GM19193 (cell line): Measurements from ENCODE around the gene PLSCR4.

Experiments used
- POLR2A ChIP-seq: IDR thresholded peaks from 4 replicates; pipeline ENCODE4 v1.6.1; 2011; ENCODE audit not compliant: insufficient read depth, insufficient read length; ENCODE audit errors: extremely low read depth

Gene PLSCR4

GRCh38 chr3:146262371-146263110 is 11.6 kb upstream of the PLSCR4 start:
- no peak for TF ChIP-seq POLR2A

- TF ChIP-seq POLR2A: no peak
Observed at GRCh38 chr3:146259880-146260589, 9.1 kb upstream of the PLSCR4 start.

GRCh38 chr3:146256851-146257486 is 6.1 kb upstream of the PLSCR4 start:
- TF ChIP-seq POLR2A: no peak

GRCh38 chr3:146249921-146250320 is 984 bp downstream of the PLSCR4 start:
- no peak for TF ChIP-seq POLR2A

GRCh38 chr3:146247911-146248310 is 3.0 kb downstream of the PLSCR4 start:
- TF ChIP-seq POLR2A: no peak

- TF ChIP-seq POLR2A: no peak
Observed at GRCh38 chr3:146246526-146246925, 4.4 kb downstream of the PLSCR4 start.

- TF ChIP-seq POLR2A: no peak
Observed at GRCh38 chr3:146243559-146243958, 7.3 kb downstream of the PLSCR4 start.

DNA sequence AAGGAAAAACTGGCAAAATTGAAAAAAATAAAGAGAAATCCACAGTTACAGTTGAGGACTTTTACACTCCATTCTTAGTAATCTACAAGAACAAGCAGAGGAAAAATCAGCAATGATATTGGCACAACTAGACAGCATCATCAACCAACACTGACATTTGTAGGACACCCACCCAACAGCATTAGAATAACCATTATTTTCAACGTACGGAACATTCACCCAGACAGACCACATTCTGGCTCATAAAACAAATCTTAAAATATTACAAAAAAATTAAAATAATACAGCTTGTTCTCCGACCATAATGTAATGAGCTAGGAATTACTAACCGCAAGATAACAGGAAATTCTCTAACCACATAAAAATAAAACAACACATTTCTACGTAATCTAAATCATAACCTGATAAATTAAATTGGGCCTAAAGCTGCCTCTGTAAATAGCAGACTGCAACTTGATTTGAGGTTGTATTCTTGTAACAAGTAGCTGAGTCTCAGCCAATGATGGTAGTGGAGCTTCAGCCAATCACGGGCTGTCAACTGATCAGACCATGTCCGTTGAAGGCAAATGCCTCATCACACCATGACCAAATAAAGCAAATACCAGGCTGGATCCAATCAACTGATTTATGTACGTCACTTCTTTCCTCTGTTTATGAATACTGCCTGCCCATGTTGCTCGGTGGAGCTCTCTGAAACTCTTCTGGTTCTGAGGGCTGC is 9.2 kb downstream of the PLSCR4 start:
- no peak for TF ChIP-seq POLR2A

DNA sequence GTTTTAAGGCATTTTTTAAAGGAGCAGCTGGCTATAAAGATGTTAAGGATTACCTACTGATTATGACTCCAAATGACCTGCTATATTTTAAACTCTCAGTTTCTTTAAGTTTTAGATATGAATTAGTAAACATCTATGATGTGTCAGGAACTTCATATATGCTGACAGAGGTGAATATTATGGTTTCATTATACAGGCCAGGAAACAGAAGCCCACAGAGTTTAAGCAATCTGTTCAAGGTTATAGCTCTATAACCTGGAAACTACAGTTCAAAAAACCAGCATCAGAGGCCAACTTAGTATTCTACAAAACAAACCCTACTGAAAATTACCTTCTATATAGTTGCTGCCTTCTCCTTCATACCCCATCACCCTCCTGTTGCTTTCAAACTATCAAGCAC is 17.4 kb downstream of the PLSCR4 start:
- no peak for TF ChIP-seq POLR2A

- TF ChIP-seq POLR2A: no peak
Observed at GRCh38 chr3:146227486-146227885, 23.4 kb downstream of the PLSCR4 start.

DNA sequence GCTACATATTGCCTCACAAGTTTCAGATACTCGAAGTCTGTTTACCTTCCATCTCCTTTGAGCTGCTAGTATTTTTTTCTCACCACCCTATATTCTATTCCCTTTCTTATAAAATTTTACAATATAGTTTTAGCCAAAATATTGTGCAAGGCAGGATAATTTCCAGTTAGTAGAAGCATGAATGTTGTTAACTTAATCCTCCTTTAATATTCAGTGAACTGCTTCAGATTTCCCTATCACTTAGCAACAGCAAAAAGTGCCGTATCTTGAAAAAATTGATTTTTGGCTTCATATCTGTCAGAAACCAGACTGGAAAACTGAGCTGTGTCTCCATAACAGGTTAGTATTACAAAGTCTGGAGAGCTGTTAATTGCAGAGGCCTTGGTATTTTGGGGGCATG is 24.0 kb downstream of the PLSCR4 start:
- TF ChIP-seq POLR2A: no peak

DNA sequence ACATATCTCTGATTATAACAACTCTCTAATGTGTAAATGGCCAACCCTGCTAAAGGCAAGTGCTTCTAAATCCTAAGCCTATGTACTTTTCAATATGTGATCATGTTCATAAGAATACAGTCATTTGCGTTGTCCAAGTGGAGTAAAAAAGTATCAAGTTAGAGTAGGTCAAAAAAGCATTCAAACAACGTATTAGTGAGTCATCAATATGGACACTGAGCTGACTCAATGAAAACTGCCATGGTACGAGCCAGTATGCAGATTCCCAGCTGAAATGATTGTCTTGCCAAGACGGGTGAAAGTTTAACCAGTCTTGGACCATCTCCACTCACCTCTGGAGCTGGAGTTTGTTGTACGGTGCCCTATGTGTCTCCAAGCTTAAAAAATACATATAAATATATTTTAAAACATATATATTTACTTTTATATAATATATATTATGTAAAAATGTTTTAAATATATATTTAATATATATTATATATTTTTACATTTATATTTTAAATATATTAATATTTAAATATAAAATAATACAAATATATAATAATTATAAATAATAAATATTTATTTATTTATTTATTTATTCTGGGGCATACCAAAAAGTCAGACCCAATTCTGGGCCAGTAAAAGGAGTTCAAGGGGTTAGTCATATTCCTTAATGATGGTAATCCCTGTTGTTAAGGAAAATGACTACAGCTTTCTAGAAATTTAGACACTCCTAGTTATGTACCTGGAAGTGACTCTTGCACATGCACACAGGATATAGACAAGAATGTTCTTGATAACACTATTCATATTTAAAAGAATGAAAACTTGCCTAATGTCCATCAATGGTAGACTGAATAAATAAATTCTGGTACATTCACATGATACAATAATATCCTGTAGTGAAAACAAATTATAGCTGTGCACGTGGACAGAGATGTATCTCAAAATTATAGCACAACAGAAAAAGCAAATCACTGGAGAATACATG is 27.2 kb downstream of the PLSCR4 start:
- no peak for TF ChIP-seq POLR2A

- TF ChIP-seq POLR2A: no peak
Observed at GRCh38 chr3:146222204-146223046, 28.5 kb downstream of the PLSCR4 start.
